GM21723 (cell line): ENCODE results near the gene TRAPPC3.

ENCODE experiments used
- ATAC-seq: cut with Tn5 transposase; IDR thresholded peaks from one replicate; pipeline ENCODE4 v1.9.1; 2021; ENCODE audit warnings: mild to moderate bottlenecking, moderate library complexity; ENCODE audit not compliant: unreplicated experiment

The TRAPPC3 gene

DNA sequence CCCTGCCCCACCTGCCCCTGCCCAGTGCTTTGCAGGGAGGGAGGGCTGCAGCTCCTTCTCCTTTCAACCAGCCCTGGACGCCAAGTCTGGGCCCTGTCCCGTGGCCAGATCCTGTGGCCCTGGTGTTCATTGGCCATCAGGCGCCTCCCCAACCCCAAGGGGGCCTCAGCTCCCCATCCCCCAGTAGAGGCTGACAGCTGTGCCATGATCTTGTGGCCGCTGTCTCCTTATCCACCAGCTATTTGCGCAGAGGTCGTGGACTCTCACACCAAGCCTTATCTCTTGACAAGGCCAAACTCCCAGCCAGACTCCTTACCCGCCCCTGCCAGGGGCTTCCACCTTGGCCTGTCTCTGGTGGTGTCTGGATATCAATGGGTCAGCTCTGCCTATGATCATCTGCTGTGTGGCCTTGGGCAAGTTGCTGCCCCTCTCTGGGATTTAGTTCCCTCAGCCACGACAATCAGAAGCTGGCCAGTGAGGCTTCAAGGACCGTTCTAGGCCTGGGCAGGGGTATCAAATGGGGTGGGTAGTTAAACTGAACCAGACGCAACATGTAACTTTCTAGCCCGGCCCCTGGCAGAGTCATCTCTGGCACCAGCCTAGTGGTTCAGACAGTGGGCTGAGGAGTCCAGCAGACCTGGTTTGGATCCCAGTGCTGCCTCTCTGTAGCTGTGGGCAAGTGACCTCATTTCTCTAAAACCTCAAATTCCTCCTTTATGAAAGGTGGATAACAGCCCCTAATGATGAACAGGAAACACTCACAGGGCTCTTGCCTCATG lies 21.0 kb downstream of the TRAPPC3 start:
- no peak for ATAC-seq

DNA sequence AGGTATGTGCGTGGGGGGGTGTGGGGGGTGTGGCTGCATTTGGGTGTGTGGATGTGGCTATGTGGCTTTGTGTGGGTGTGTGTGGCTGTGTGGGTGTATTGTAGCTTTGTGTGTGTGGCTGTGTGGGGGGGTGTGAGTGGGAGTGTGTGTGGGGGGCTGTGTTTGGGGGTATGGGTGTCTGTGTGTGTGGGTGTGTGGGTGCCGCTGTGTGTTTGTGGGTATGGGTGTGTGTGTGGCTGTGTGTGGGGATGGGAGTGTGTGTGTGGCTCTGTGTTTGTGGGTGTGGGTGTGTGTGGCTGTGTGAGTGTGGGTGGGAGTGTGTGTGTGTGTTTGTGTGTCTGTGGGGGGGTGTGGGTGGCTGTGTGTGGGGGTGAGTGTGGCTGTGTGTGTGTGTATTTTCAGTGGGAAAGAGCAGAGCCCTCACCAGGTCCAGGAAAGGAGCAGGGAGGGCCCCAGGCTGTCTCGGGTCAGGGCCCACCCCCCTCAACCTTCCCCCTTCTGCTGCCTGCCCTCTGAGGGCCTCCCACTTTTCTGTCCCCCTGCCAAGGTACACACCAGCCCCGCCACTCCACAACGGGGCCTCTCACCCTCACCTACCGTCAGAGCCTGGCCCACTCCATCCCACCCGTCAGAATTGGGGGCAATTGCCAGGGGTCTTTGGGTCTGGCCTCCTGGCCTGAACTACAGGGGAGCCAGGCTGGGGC lies 22.3 kb downstream of the TRAPPC3 start:
- ATAC-seq: no peak

DNA sequence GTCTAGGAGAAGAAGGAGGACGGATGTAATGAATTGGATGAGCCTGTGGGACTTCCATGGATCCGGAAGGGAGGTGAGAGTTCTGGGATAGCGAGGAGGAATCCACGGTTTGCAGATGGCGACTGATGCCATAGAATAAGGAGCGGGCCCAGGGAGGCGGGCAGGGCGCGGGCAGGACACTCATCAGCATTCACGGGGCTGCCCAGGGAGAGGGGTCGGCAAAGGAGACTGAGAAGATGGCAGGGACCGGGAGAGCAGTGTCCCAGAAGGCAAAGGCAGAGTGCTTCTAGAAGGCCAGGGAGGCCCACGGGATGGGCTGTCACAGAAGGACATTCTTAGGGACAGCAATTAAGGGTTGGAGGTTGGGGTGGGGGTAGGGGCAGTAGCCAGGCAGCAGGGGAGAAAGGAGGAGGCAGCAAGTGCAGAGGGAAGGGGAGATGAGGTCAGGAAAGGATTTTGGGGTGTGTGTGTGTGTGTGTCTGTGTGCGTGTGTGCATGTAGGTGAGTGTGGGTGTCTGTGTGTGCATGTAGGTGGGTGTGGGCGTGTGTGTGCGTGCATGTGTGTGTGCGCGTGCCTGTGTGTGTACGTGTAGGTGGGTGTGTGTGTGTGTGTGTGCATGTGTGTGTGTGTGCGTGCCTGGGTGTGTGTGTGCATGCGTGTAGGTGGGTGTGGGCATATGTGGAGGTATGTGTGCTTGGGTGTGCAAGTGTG lies 23.1 kb downstream of the TRAPPC3 start:
- no peak for ATAC-seq

DNA sequence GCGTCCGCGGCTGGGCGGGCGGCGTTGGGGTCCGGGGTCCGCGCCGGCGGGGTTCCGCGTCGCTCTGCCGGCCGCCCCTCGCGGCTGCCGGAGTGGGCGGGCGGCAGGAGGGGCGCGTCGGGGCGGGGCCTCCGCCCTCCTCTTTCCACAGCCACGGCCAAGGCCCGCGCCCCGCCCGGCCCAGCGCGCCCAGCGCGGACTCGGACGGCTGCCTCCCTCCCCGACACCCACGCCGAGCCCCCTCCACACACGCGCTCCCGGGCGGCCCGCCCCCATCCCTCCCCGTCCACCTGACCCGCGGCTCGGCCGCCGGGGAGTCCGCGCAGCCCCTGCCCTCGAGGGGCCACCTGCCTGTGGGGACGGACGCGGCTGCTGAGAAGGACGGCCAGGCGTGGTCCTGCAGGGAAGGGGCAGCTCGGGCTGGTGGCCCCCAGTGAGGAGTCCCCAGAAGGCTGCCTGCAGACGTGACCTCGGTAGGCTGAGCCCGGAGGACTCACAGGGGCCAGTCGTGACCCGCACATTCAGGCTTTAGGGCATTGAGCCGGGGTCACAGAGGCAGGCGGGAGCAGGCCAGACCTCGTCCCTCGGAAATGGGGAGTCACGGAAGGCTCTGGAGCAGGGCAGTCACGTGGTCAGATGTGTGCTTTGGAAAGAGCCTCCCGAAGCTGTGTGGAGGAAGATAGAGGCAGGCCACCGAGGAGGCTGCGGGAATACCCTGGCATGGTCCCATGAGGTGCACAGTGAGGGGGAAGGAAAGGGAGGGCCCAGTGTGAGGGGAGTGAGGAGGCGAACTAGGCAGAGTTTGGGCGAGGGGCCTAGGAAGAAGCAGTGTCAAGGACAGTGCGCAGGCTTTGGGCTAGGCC lies 23.9 kb downstream of the TRAPPC3 start, which contains the start of gene COL8A2:
Gene COL8A2 (minus strand): TSS at position 94 of the 863 bp plus-strand sequence. CDS start 24,980 bp downstream, outside the sequence.
- no peak for ATAC-seq

DNA sequence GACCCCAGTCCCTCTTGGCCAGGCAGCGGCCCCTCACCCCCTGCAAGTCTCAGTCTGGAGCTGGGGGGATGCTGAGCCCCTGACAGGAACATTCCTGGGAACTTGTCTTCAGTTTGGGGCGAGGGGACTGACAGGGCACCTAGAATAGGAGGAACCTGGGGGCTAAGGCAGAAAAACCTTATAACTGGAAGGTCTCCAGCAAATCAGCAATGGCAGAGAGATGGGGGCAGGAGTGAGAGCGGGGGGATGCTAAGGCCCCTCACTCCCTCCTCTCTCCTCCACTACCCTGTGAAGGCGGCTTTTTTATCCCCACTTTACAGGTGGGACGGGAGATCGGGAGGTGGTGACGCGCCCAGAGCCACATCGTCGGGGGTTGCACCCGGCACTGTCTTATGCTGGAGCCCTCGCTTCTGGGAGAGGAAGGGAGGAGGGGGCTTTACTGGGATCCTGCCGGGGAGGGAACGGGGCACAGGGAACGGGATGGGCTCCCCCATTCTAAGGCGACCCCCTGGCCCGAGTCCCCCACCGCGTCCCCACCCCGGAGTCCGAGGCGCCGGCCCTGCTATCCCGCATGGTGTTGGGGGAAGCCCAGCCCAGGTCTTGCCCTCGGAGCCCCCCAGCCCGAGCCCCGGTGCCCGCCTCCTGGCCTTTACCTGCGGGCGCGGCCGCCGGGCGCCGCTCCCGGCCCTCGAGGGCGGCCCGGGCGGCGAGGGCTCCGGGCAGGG lies 24.7 kb downstream of the TRAPPC3 start:
- ATAC-seq: no peak

DNA sequence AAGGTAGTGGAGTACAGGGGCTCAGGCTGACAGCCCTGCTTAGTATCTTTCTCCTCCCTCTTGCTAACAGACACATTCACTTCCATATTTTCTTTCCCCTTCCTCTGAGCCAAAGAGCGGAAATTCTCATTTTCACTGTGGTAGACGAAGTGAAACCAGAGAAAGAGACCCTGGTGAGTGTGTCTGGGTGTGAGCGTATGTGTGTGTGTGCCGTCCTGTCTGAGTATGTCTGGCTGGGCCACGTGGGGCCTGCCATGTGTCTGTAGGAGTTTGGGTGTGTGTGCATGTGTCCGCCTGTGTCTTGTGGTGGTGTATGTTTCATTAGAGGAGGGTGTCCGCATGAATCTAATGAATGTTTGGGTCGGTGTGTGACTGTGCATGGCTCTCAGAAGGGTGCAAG lies 25.9 kb downstream of the TRAPPC3 start:
- ATAC-seq: no peak

DNA sequence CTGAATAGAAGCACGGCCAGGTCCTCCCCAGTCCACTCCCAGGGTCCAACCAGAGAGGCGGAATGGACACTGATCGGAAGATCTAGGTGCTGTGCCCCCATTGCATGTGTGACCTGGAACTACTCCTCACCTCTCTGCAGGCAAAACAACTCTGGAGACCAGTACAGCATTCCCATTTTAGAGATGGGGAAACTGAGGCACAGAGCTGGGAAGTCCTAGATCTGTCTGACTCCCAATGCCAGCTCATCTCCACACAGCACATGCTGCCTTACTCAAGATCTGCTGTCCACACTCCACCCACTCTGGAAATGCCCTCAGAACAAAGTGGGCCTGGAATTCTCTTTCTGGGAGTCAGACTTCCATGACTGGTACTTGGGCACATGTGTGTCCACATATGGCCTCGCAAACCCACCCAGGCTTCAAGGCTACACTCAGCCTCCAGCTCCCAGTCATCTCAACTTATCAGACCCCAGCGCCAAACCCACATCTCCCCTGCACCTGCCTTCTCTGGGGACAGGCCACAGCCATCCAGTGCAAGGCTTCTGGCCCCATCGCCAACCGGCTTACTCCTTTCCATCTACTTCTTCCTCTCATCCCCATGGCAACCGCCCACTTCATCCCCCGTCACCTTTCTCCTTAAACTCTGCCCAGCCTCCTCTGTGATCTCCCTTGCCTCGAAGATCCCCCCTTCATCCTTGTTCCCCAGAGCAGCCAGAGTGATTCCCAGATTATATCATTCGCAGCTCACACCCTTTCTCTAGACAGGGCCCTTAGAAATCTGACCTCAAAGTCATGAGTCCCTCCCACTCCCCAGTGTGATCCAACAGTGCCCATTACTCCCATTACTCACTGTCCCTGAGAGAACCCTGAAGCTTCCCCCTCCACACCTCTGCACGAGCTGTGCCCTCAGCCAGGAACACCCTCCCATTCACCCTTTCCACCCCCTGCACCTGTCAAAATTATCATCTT lies 26.9 kb downstream of the TRAPPC3 start:
- ATAC-seq: no peak

DNA sequence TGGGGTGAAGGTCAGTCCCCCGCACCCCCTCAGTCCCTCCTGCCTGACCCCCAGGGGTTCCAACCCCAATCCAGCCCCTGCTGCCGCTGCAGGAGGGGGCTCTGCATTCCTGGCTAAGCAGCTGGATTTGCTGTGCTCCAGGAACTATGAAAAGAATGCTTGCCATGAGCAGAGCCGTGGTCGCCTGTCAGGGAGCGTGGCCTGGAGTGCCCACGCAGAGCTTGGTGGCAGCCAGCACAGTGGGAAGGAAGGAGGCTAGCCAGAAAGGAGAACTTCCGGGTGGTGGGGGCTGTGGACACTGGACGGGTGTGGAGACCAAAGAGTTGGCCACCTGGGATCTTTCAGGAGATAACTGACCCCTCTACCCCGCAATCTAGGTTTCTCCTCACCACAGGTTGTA lies 29.8 kb downstream of the TRAPPC3 start:
- no peak for ATAC-seq

DNA sequence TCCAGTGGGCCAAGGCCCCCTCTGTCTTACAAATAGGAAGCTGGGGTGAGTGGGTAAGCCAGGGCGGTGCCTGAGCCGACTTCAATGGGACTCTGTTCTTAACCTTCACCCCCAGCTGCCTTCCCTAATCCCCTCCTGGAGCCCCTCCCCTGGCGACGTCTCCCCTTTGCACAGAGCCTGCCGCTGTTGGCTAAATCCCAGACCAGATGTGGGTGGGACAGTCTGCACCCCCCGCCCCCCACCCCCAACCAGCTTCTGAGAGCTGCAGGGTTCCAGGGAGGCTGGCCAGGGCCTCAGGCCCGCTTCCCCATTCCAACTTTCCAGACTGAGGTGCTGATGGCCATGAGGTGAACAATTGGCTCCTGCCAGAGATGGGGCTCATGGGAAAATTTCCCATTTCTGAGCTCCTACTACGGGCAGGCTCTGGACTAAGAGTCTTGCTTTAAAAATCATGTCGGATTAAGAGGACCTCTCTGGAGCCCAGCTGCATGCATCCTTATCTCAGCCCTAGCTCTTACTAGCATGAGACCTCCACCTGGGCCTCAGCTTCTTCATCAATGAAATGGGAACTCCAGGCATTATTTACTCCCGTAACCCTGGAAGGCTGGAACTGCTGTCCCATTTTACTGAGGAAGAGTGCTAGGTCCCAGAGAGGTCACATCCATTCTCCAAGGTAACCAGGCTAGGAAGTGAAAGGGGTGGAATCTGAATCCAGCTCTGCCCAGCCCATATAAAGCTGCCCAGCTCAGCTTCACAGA lies 30.7 kb downstream of the TRAPPC3 start:
- no peak for ATAC-seq

DNA sequence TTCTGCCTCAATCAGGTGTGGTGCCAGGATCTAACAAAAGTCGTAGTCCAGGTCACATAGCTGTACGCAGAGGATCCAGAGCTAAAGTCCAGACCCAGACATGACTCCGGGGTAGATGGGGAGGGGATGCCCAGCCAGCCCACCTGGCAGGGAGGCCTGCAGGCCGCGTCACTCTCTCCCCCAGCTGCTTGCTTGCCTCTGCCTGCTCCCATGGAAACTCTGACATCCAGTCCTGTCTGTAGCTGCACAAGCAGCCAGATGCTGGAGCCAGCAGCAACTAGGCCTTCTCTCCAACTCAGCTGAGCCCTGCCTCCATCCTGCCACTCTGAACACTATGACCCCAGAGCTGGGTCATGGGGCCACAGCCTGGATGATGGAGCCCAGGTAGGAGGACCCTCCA lies 32.4 kb downstream of the TRAPPC3 start:
- ATAC-seq: no peak

DNA sequence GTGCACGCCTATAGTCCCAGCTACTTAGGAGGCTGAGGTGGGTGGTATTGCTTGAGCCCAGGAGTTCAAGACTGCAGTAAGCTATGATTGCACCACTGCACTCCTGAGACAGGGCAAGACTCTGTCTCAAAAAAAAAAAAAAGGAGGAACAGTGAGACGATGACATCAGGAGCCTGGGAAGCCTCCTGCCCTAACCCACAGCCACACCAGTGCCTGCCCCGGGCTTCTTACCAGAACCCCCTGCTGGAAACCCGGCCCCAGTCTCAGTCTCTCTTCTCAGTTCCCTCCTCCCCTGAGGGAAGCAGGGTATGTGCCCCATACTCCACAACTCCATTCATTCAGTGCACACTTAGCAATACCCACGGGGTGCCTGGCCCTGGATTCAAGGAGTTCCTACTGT lies 33.4 kb downstream of the TRAPPC3 start:
- ATAC-seq: no peak

DNA sequence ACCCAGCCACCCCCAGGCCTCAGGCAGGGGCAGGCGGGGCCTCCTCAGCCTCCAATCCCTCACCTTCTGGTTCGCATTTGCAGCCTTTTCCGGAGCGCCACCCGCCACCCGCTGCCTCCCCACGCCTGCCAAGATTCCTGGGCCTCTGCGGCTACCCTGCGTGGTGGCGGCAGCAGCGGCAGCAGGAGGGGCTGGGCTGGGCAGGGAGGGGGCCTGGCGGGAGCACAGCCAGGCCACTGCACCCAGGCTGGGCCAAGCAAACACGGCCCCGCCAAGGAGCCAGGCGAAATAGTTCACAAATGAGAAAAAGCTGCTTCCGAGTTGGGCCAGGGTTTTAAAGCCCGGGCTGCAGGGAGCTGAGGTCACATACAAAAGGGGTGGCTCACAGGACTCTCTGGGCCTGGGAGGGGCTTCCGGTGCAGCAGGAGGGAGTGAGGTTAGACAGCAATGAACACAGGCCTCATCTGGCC lies 34.1 kb downstream of the TRAPPC3 start:
- ATAC-seq: no peak

DNA sequence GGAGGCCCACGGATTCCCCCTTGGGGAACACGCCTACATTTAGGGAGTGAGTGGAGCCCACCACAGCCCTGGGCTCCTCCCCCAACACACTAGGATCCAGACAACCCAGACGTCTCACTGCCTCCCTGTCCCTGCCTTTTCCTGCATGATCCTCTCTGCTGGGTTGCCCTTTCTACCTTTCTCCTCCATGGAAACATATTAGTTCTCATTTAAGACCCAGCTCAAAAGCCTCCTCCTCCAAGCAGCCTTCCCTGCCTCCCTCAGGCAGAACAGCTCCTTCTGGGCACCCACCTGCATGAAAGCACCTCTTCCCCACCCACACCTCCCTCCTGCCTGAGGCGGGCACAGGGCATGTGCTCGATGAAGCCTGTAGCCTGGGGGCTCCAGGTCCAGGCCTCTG lies 34.9 kb downstream of the TRAPPC3 start:
- ATAC-seq: no peak

DNA sequence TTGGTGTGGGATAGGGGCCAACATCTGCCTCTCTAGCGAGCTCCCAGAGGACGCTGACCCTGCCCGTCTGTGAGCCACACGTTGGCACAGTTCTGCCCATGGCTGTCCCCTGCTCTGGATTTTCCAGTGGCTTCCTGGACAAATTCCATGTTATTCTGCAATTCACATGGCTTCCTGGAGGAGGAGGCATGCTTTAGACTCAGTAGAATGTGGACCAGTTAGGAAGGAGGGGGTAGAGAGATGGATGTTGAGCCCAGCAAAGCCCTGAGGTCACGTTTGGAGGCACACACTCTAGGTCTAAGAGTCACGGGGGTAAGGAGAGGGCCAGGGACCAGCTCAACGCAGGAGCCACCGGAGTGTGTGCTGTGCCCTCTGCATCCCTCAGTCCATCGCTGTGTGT lies 36.5 kb downstream of the TRAPPC3 start:
- no peak for ATAC-seq

DNA sequence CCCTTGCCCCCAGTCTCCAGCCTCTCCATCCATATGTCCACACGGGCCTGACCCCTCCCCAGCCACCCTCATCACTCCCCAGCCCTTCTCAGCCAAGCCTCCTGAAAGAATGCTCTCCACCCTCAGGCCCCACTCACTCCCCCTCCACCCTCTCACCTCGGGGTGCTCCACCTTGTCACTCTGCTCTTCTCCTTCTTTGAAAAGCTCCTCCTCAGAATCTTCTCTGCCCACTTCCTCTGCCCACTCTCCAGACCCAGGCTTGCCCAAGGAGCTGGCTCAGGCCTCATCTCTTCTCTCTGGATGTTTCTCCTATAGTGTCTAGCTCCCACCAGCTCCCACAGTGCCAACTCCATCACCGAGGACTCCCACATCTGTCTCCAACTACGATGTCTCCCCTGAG lies 38.1 kb downstream of the TRAPPC3 start:
- ATAC-seq: no peak

DNA sequence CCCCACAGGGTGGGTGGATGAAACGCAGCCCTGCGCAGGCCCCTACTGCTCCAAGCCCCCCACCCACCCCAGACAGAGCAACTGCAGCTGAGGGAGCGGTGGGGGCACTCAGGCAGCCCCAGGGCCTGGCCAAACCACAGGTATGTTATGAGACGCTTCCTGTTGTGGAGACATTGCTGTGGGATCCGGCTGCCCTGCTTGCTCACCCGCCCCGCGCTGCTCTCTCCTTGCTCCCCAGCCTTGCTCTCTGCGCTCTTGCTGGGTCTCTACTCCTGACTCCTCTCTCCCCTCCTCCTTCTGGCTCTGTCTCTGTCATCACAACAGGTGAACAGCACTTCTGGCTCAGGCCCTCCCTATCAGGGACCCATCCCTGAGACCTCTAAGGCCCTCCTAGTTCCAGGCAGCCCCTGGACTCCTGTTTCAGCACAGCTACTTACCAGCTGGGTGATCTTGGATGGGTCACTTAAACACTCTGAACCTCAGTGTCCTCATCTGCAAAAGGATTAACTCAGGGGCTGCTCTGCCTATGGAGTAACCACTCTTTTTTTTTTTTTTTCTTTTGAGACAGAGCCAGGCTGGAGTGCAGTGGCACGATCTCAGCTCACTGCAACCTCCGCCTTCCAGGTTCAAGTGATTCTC lies 40.1 kb downstream of the TRAPPC3 start:
- no peak for ATAC-seq

DNA sequence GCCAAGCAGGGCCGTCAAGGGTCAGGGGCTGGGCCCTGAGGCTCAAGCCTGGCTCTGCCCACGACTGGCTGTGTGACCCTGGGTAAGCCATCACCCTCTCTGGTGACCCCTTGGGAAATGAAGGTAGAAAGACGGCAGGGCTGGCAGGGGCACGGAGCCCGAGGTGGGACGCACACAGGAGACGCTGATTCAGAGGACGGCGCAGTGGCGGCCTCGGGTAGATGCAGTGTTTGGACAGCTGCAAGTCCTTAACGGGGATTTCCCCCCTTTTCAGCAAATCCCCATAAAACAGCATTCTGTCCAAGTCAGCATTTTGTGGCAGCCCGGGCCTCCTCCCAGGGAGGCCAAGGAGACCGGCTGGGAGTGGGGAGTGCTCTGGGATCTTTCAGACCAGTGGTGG lies 41.0 kb downstream of the TRAPPC3 start:
- ATAC-seq: no peak

DNA sequence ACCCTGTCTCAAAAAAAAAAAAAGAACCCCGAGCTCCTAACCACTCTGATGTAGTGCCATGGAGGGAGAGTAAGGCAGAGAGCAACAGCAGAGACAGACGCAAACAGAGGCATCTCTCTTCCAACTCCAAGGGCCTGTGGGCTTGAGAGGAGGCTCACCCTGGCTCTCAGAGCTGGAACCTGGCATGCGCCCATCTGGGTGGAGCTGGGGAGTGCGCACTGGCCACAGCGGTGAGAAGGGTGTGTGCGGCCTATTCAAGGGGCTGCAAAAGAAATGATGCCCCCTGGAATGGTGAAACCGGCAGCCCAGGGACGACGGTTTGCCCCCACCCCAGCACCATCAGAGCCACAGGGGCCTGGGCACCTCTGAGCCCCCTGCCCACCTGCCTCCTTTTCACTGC lies 41.9 kb downstream of the TRAPPC3 start:
- no peak for ATAC-seq
